NCI-H1105 (cell line): ENCODE measurements around the gene CHRNB1.

Experiments
- DNase-seq: peaks from one replicate; lab custom pipeline; 2025; lab: John Stamatoyannopoulos, UW

The CHRNB1 gene

GRCh38 chr17:7484067-7484918 lies 39.4 kb downstream of the CHRNB1 start, which contains the start of gene POLR2A:
Gene POLR2A, plus strand, starts transcription at chr17:7484366.
- peak; percentile 97 for DNase-seq

- no peak for DNase-seq
Measured at GRCh38 chr17:7484919-7485377, 40.1 kb downstream of the CHRNB1 start.

GRCh38 chr17:7486181-7486580 lies 41.3 kb downstream of the CHRNB1 start:
- DNase-seq, result no peak

- no peak for DNase-seq
Measured at GRCh38 chr17:7490144-7490543, 45.3 kb downstream of the CHRNB1 start.

- no peak for DNase-seq
Measured at GRCh38 chr17:7491583-7491982, 46.7 kb downstream of the CHRNB1 start.

- DNase-seq, result no peak
Measured at GRCh38 chr17:7493941-7494340, 49.1 kb downstream of the CHRNB1 start.

- no peak for DNase-seq
Measured at GRCh38 chr17:7495906-7496434, 51.1 kb downstream of the CHRNB1 start.

- DNase-seq, result no peak
Measured at GRCh38 chr17:7496470-7497183, 51.8 kb downstream of the CHRNB1 start.

GRCh38 chr17:7497228-7497627 lies 52.4 kb downstream of the CHRNB1 start:
- no peak for DNase-seq

GRCh38 chr17:7497636-7498035 lies 52.8 kb downstream of the CHRNB1 start:
- DNase-seq, result no peak

- DNase-seq, result no peak
Measured at GRCh38 chr17:7499161-7499560, 54.3 kb downstream of the CHRNB1 start.

- DNase-seq, result no peak
Measured at GRCh38 chr17:7501729-7502128, 56.9 kb downstream of the CHRNB1 start.

- DNase-seq, result no peak
Measured at GRCh38 chr17:7502171-7502847, 57.4 kb downstream of the CHRNB1 start.

GRCh38 chr17:7502987-7503386 lies 58.1 kb downstream of the CHRNB1 start:
- DNase-seq, result no peak

GRCh38 chr17:7503521-7503920 lies 58.7 kb downstream of the CHRNB1 start:
- no peak for DNase-seq
